CD4-positive, alpha-beta T cell (primary cell): ENCODE results near the gene CACNA2D1. TPM values are rescaled to one million over a fixed set of nuclear protein-coding genes. Genes with fewer than 3 reads are reported as not detected.

Source experiments
- ATAC-seq: fragments of 200-7000 bp; cut with Tn5 transposase; one replicate; pipeline ENCODE4 v1.10.0; 2022; ENCODE audit warnings: mild to moderate bottlenecking; ENCODE audit not compliant: poor library complexity
- CTCF ChIA-PET: fragments of 350-600 bp; sonication (Branson Sonifier 250); formaldehyde crosslinking; loops from one replicate; lab custom pipeline; 2021; ENCODE audit warnings: antibody characterized with exemption, inconsistent platforms; lab: Charles Lee
- POLR2A ChIA-PET: fragments of 350-600 bp; sonication (Branson Sonifier 250); formaldehyde crosslinking; loops from one replicate; lab custom pipeline; 2021; ENCODE audit warnings: antibody characterized with exemption, inconsistent platforms; lab: Charles Lee
- DNase-seq, 14 experiments: peaks; one replicate each; pipeline ENCODE4 v3.0.0-alpha.2; 2013 to 2020; ENCODE audit warnings: mixed read lengths in 2 of 14
- H3K27ac ChIP-seq, 2 donors: one replicate each; pipeline versions ENCODE4 v1.5.1 to v1.7.0; 2013; ENCODE audit warnings: low read length in 2 of 2, low read depth in 1 of 2, mild to moderate bottlenecking in 1 of 2
- H3K27me3 ChIP-seq, 2 experiments: 1 replicate in 1 of 2; 2 replicates in 1 of 2; pipeline versions ENCODE4 v1.6.1 to v1.7.0; 2013; ENCODE audit warnings: low read length in 2 of 2, control low read depth in 1 of 2, mild to moderate bottlenecking in 1 of 2, moderate library complexity in 1 of 2; ENCODE audit not compliant: insufficient read depth in 2 of 2, control insufficient read depth in 1 of 2
- H3K36me3 ChIP-seq: one replicate; pipeline ENCODE4 v1.6.1; 2013; ENCODE audit warnings: low read length, control low read depth; ENCODE audit not compliant: insufficient read depth
- H3K4me1 ChIP-seq: one replicate; pipeline ENCODE4 v1.6.1; 2013; ENCODE audit warnings: low read length, control low read depth; ENCODE audit not compliant: insufficient read depth
- H3K4me3 ChIP-seq: one replicate; pipeline ENCODE4 v1.5.1; 2013; ENCODE audit warnings: mild to moderate bottlenecking, low read length, moderate library complexity
- H3K9me3 ChIP-seq, 2 experiments: 1 replicate in 1 of 2; 2 replicates in 1 of 2; pipeline versions ENCODE4 v1.6.1 to v1.7.0; 2013; ENCODE audit warnings: low read length in 2 of 2, mild to moderate bottlenecking in 2 of 2, control low read depth in 1 of 2, moderate library complexity in 1 of 2; ENCODE audit not compliant: control insufficient read depth in 1 of 2, insufficient read depth in 1 of 2
- H3K27ac Mint-ChIP-seq: one replicate; pipeline ENCODE4 v1.8.0; 2020; ENCODE audit warnings: mixed read lengths
- H3K27me3 Mint-ChIP-seq: one replicate; pipeline ENCODE4 v1.8.0; 2021; ENCODE audit warnings: mixed read lengths
- H3K36me3 Mint-ChIP-seq: one replicate; pipeline ENCODE4 v1.8.0; 2021; ENCODE audit warnings: low read depth, mixed read lengths
- H3K4me1 Mint-ChIP-seq: one replicate; pipeline ENCODE4 v1.8.0; 2021; ENCODE audit warnings: low read depth, mixed read lengths
- H3K4me3 Mint-ChIP-seq: one replicate; pipeline ENCODE4 v1.8.0; 2020; ENCODE audit warnings: mild to moderate bottlenecking, mixed read lengths
- H3K9me3 Mint-ChIP-seq: one replicate; pipeline ENCODE4 v1.8.0; 2020; ENCODE audit warnings: mixed read lengths
- CTCF ChIP-seq: fragments of 200-600 bp; IDR thresholded peaks from one replicate; pipeline ENCODE4 v1.8.0; 2022; ENCODE audit warnings: antibody characterized with exemption, mild to moderate bottlenecking
- intact Hi-C, 2 experiments: fragments of 100-400 bp; cut with DNase I in 1 of 2; cut with micrococcal nuclease in 1 of 2; formaldehyde crosslinking; loops; one replicate each; pipeline versions ENCODE4 v1.15.1 to v1.9.0; 2023 to 2025; cut with DNase I, micrococcal nuclease
- total RNA-seq, 174 experiments: library from RNA in 2 of 174; stranded (reverse) in 2 of 174; gene quantifications; one replicate each; pipeline ENCODE4 v1.2.3 and lab custom pipeline; 2021 to 2026

CACNA2D1 gene
- total RNA-seq, 2 experiments from 2014 or later = not detected

GRCh38 chr7:82364671-82365070, 78.9 kb downstream of the CACNA2D1 start:
- CTCF ChIA-PET = no interaction called here
- TF ChIP-seq CTCF = no peak
- H3K4me3 Mint-ChIP-seq = no peak overlapping the region
- POLR2A ChIA-PET = no interaction called here
- H3K4me1 ChIP-seq = no peaks in the 10 kb centered on the region
- no peak overlapping the region for H3K4me3 ChIP-seq
- DNase-seq = no peak
- no peak for ATAC-seq
- H3K27me3 ChIP-seq = no peaks in the 10 kb centered on the region
- no peak overlapping the region for H3K27ac Mint-ChIP-seq
- H3K27ac ChIP-seq = no peak overlapping the region
- H3K27me3 Mint-ChIP-seq = no peaks in the 10 kb centered on the region
- H3K9me3 Mint-ChIP-seq = no peaks in the 10 kb centered on the region
- H3K36me3 Mint-ChIP-seq = no peaks in the 10 kb centered on the region
- H3K9me3 ChIP-seq = no peaks in the 10 kb centered on the region
- H3K4me1 Mint-ChIP-seq = no peaks in the 10 kb centered on the region
- no peaks in the 10 kb centered on the region for H3K36me3 ChIP-seq
- intact Hi-C loops = no loop called here

GRCh38 chr7:82364048-82364447, 79.5 kb downstream of the CACNA2D1 start:
- Histone ChIP-seq H3K27me3 (no peaks in the 10 kb centered on the region), H3K36me3 (no peaks in the 10 kb centered on the region), H3K4me1 (no peaks in the 10 kb centered on the region), H3K4me3 (no peak overlapping the region), H3K27ac (no peak overlapping the region), H3K9me3 (no peaks in the 10 kb centered on the region)
- ATAC-seq (no peak), DNase-seq (no peak)
- Mint-ChIP-seq H3K27ac (no peak overlapping the region), H3K4me3 (no peak overlapping the region), H3K36me3 (no peaks in the 10 kb centered on the region), H3K4me1 (no peaks in the 10 kb centered on the region), H3K9me3 (no peaks in the 10 kb centered on the region), H3K27me3 (no peaks in the 10 kb centered on the region)
- CTCF ChIA-PET = no interaction called here
- intact Hi-C loops = no loop called here
- POLR2A ChIA-PET = no interaction called here
- TF ChIP-seq CTCF = no peak

GRCh38 chr7:82362129-82362706, 81.4 kb downstream of the CACNA2D1 start:
- H3K27ac ChIP-seq = no peak overlapping the region
- H3K27me3 ChIP-seq = no peaks in the 10 kb centered on the region
- no peak overlapping the region for H3K4me3 ChIP-seq
- CTCF ChIA-PET = no interaction called here
- no peaks in the 10 kb centered on the region for H3K4me1 ChIP-seq
- ATAC-seq (no peak), DNase-seq (no peak)
- no peaks in the 10 kb centered on the region for H3K36me3 ChIP-seq
- Mint-ChIP-seq H3K9me3 (no peaks in the 10 kb centered on the region), H3K4me1 (no peaks in the 10 kb centered on the region), H3K36me3 (no peaks in the 10 kb centered on the region), H3K27me3 (no peaks in the 10 kb centered on the region), H3K27ac (no peak overlapping the region), H3K4me3 (no peak overlapping the region)
- no peak for TF ChIP-seq CTCF
- POLR2A ChIA-PET = no interaction called here
- intact Hi-C loops = no loop called here
- no peaks in the 10 kb centered on the region for H3K9me3 ChIP-seq
